ENCODE data around the gene SCGB1C2.

SCGB1C2 gene

GRCh38 chr17:152860-153420, 15.6 kb downstream of the SCGB1C2 start:
- TF ChIP-seq JUND (IDR thresholded peaks at IDR 0.05; ENCODE audit: low read depth) = no peak
- DNase-seq (ENCODE audit: low read depth in 1 of 2, low spot score in 1 of 2) = no peak
- in situ Hi-C loops (cut with HindIII; ENCODE audit: low pct_unique_long_range_greater_than_20kb, low sequenced_read_pairs) = no loop called here

- in situ Hi-C loops (cut with HindIII; ENCODE audit: low pct_unique_long_range_greater_than_20kb, low sequenced_read_pairs) = no loop called here
- no peak for TF ChIP-seq JUND (IDR thresholded peaks at IDR 0.05; ENCODE audit: low read depth)
Observed at GRCh38 chr17:153851-154250, 16.5 kb downstream of the SCGB1C2 start.

GRCh38 chr17:155576-155975, 18.2 kb downstream of the SCGB1C2 start:
- no peak for DNase-seq (ENCODE audit: low read depth in 1 of 2, low spot score in 1 of 2)
- in situ Hi-C loops (cut with HindIII; ENCODE audit: low pct_unique_long_range_greater_than_20kb, low sequenced_read_pairs) = no loop called here
- no peak for TF ChIP-seq JUND (IDR thresholded peaks at IDR 0.05; ENCODE audit: low read depth)

More at GRCh38 chr17:153851-154250, 16.5 kb downstream of the SCGB1C2 start:
- no peak for DNase-seq (ENCODE audit: low read depth in 1 of 2, low spot score in 1 of 2)

GRCh38 chr17:156094-156621, 18.8 kb downstream of the SCGB1C2 start:
- TF ChIP-seq JUND (IDR thresholded peaks at IDR 0.05; ENCODE audit: low read depth) = no peak
- no peak for DNase-seq (ENCODE audit: low read depth in 1 of 2, low spot score in 1 of 2)
- in situ Hi-C loops (cut with HindIII; ENCODE audit: low pct_unique_long_range_greater_than_20kb, low sequenced_read_pairs) = no loop called here

DNA sequence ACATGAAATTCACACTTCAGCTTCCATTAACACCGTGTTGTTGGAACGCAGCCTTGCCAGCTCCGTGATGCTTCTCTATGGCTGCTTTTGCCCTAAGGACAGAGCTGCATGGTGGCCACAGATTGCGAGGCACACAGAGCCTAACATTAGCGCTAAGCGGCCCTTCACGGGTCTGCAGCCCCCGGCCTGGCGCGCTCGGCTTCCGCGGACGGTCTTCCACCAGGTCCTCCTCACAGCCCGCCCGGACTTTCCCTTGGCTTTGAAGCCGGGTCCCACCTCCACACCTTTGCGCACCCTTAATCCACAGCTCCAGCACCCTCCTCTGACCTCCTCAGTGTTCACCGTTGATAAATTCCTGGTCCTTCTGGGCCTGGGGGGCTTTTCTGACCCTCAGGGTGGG, 19.6 kb downstream of the SCGB1C2 start:
- in situ Hi-C loops (cut with HindIII; ENCODE audit: low pct_unique_long_range_greater_than_20kb, low sequenced_read_pairs) = no loop called here
- no peak for DNase-seq (ENCODE audit: low read depth in 1 of 2, low spot score in 1 of 2)
- TF ChIP-seq JUND (IDR thresholded peaks at IDR 0.05; ENCODE audit: low read depth) = no peak

DNA sequence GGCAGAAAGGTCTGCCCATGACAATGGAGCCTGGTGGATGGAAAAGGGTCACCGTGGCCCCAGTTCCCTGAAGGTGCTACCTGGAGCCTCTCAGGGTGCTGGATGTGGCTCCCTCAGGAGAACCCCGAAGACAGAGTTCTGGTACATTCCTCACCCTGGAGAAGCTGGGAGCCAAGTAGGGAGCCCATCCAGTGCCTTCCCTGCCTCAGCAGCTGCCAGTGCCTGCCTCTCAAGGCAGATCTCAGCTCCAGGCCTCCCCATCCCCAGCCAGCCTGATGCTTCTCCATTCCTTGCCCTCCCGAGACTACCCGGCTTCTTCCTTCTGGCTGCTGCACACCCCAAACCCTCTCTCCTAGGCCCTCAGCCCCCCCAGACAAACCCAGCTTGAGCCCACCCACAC, 20.5 kb downstream of the SCGB1C2 start:
- TF ChIP-seq JUND (IDR thresholded peaks at IDR 0.05; ENCODE audit: low read depth) = no peak
- in situ Hi-C loops (cut with HindIII; ENCODE audit: low pct_unique_long_range_greater_than_20kb, low sequenced_read_pairs) = no loop called here

GRCh38 chr17:158379-158778, 21.0 kb downstream of the SCGB1C2 start:
- DNase-seq (ENCODE audit: low read depth in 1 of 2, low spot score in 1 of 2) = no peak
- in situ Hi-C loops (cut with HindIII; ENCODE audit: low pct_unique_long_range_greater_than_20kb, low sequenced_read_pairs) = no loop called here
- TF ChIP-seq JUND (IDR thresholded peaks at IDR 0.05; ENCODE audit: low read depth) = no peak

More for the DNA sequence above, 20.5 kb downstream of the SCGB1C2 start:
- no peak for DNase-seq (ENCODE audit: low read depth in 1 of 2, low spot score in 1 of 2)

- in situ Hi-C loops (cut with HindIII; ENCODE audit: low pct_unique_long_range_greater_than_20kb, low sequenced_read_pairs) = no loop called here
- no peak for TF ChIP-seq JUND (IDR thresholded peaks at IDR 0.05; ENCODE audit: low read depth)
- no peak for DNase-seq (ENCODE audit: low read depth in 1 of 2, low spot score in 1 of 2)
Observed at GRCh38 chr17:159609-160008, 22.2 kb downstream of the SCGB1C2 start.

GRCh38 chr17:160336-160735, 23.0 kb downstream of the SCGB1C2 start:
- DNase-seq (ENCODE audit: low read depth in 1 of 2, low spot score in 1 of 2) = no peak
- no peak for TF ChIP-seq JUND (IDR thresholded peaks at IDR 0.05; ENCODE audit: low read depth)
- in situ Hi-C loops (cut with HindIII; ENCODE audit: low pct_unique_long_range_greater_than_20kb, low sequenced_read_pairs) = no loop called here

DNA sequence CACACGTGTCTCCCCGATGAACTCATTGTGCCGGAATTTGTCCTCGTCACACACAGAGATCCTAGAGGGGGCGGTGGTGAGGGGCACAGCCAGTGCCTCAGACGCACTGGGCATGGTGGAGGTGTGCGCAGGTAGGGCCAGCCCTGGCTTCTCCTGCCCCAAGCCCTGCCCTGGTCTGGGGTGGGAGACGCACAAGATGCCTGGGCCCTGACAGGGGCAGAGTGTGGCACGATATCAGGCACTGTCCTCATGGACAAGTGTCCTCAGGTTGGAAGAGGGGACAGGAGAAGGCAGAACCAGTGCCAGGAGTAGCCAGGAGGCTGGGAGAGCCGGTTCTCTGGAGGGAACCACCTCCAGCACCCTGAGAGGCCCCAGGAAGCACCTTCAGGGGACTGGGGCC, 24.1 kb downstream of the SCGB1C2 start:
- in situ Hi-C loops (cut with HindIII; ENCODE audit: low pct_unique_long_range_greater_than_20kb, low sequenced_read_pairs) = no loop called here
- TF ChIP-seq JUND (IDR thresholded peaks at IDR 0.05; ENCODE audit: low read depth) = no peak
- no peak for DNase-seq (ENCODE audit: low read depth in 1 of 2, low spot score in 1 of 2)

DNA sequence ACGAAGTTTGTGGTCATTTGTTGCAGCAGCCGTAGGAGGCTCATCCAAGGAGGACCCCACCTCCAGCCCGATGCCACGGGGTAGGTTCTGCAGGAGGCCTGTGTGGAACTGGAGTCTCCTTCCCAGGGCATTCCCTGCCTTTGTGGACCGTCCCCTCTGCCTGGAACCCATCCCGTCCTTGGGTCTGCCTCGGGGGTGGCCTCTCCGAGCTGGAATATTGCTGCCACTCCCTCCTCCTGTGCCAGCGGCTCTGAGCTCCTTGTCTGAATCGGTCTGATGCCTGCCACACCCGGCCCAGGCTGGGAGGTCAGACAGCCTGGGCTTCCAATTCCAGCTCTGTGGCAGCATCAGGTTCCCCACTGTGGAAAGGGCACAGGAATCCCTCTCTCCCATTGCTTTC, 25.3 kb downstream of the SCGB1C2 start:
- TF ChIP-seq JUND (IDR thresholded peaks at IDR 0.05; ENCODE audit: low read depth) = no peak
- in situ Hi-C loops (cut with HindIII; ENCODE audit: low pct_unique_long_range_greater_than_20kb, low sequenced_read_pairs) = no loop called here
- DNase-seq (ENCODE audit: low read depth in 1 of 2, low spot score in 1 of 2) = no peak

DNA sequence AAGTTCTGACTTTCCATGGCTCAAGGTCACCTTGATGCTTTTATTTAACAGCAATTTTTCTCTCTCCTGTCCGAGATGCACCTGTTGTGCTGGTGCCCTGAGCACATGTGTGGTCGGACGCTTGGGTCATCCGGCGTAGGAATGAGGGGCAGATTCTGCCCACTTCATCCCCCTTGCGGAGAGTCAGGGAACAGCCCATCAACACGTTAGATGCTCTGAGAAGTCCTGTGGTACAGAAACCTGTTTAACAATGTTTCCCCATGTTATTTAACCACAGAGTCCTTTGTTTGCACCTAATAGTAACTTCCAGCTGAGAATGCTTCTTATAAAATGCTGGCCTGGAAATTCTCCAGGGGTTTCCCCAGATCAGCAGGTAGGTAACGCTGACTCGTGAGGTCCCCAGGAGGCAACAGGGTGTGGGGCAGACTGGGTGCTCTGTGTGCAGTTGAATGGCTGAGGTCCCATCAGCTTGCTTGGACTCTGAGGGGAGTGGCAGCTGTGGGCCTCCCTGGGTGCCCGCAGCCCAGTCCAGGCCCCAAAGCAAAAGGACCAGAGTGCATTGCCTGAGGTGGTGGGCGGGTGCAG, 26.2 kb downstream of the SCGB1C2 start:
- in situ Hi-C loops (cut with HindIII; ENCODE audit: low pct_unique_long_range_greater_than_20kb, low sequenced_read_pairs) = no loop called here
- no peak for TF ChIP-seq JUND (IDR thresholded peaks at IDR 0.05; ENCODE audit: low read depth)
- no peak for DNase-seq (ENCODE audit: low read depth in 1 of 2, low spot score in 1 of 2)

GRCh38 chr17:164303-165235, 27.2 kb downstream of the SCGB1C2 start:
- in situ Hi-C loops (cut with HindIII; ENCODE audit: low pct_unique_long_range_greater_than_20kb, low sequenced_read_pairs) = no loop called here
- no peak for TF ChIP-seq JUND (IDR thresholded peaks at IDR 0.05; ENCODE audit: low read depth)
- peak; percentile 73 to 74 for DNase-seq (ENCODE audit: low read depth in 1 of 2, low spot score in 1 of 2)

Measured in T47D (cell line).